Kidney glomerular epithelial cell (primary cell): Measurements from ENCODE around the gene TMEM223.
"Not testable (repeated sequence)": the region's sequence is repeated elsewhere in the genome, so short reads cannot be mapped to it uniquely, and the experiment has no call there.

Source experiments
- DNase-seq: peaks from one replicate; lab custom pipeline; 2025; lab: John Stamatoyannopoulos, UW

TMEM223 gene

DNA sequence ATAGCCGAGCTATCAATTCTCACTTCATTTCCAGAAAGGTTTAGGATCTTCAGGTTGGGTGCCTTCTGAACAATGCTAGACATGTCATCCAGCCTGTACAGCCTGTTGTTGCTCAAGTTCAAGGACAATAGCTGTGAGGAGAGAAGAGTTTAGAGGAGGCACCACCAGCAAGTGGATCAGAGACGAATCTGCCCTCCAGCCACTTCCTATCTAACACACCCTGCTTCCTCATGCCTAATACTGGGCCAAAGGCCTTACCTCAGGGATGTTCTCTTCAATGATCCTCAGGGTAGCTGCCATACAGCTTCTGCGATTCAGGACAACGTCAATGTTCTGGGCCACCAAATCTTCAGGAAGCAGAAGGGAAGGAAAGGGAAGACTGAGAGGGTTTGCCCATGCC is 9.3 kb upstream of the TMEM223 start:
- DNase-seq = no peak

DNA sequence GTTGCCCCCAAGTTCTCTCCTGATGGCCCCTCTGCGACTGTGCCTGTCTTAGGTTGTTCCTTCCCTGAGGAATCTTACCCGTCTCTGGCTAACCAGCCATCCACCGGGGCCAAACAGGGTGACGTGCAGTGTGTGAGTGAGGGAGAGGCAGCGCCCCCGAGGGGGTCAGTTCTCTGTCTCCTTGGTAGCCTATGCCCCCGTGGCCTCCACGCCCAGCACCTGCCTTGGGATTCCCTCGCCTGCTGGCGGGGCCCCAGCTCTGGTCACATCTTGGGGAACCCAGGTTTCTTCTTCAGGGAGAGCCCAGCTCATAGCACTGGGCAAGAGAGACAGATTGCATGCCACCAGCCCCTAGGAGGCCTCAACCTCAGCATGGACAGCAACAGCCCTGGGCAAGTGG is 7.7 kb upstream of the TMEM223 start:
- DNase-seq = no peak

DNA sequence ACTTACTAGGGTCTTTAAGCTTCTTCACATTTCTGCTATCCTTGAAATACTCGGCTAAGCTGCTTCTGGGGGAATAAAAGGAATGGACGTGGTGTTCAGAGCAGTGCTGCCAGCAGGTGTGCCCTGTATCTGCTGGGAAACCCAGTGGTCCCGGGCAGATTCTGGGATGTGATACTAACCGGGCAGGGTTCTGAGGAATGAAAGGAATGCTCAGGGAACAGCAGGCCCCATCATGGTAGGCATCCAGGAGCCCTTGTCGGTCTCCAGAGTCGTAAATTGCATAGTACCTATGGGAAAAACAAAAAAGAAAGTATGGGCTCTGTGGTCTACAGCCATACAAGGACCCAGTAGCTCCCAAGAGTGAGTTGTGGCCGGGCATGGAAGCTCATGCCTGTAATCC is 4.5 kb upstream of the TMEM223 start:
- DNase-seq = no peak

DNA sequence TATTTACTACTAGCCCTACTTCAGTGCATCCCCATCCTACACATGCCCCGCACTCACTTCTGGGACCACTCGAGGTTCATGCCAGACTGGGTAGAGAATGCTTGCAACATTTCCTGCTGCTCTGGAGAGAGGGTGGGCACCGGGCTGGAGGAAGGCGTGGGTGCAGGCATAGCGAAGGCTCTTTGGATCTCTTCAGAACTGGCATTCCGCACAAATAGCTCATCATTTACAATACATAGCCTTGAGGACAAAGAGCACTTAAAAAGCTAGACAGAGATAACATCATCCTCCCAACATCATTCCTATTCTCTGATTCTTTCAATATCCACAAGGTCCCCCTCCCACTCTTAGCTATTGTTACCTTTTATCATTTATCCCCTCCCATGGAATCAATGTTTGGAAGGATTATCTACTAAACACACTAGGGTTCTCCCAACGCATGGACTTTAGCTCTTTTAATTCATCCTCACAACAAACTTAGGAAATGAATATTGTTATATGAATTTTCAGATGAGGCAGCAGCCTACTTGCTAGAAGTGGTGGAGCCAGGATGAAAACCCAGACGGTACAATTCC is 2.5 kb upstream of the TMEM223 start:
- no peak for DNase-seq

DNA sequence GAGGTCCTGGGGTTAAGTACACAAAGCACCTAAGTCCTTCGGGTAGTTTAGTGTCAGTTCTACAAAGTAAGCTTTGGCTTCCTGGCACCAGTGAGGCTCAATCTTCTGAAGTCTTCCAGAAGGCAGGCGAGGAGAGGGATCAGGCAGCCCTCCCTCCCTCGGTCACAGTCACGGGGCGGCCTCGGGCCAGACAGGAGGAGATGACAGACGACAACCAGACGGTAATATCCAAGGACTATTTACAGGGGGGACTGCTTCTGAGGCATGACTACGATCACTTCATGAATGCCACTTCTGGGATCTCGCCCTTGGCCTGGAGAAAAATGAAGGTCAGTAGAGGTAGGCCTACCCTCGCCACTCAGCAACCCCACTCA is 383 bp upstream of the TMEM223 start:
- DNase-seq = no peak

DNA sequence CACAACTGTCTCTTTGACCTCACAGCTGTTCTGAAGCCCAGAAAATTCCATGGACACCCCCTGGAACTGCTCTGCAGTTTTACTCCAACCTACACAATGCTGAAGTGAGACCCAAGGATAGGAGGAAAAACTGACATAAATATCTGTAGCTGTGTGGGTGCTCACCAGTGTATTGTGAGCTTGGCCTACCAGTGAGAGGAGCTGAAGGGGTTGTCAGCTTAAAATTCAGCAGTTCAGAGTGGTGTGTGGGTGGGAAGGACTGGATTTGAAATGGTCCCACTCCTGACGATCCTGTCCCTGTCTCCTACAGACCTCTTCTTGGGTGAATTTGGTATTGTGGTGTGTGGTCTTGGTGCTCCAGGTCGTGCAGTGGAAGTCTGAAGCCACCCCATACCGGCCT is 2.2 kb downstream of the TMEM223 start:
- no peak for DNase-seq

DNA sequence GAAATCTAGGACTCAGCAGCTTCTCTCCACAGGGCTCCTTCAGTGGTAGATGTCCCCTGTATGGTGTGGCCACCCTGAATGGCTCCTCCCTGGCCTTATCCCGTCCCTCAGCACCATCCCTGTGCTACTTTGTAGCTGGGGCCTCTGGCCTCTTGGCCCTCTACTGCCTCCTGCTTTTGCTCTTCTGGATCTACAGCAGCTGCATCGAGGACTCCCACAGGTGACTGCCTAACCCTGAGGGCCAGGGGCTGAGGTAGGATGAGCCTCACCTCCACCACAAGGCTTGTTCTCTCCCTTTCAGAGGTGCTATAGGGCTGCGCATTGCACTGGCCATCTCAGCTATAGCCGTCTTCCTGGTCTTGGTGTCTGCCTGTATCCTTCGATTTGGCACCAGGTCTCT is 2.8 kb downstream of the TMEM223 start:
- DNase-seq = no peak

DNA sequence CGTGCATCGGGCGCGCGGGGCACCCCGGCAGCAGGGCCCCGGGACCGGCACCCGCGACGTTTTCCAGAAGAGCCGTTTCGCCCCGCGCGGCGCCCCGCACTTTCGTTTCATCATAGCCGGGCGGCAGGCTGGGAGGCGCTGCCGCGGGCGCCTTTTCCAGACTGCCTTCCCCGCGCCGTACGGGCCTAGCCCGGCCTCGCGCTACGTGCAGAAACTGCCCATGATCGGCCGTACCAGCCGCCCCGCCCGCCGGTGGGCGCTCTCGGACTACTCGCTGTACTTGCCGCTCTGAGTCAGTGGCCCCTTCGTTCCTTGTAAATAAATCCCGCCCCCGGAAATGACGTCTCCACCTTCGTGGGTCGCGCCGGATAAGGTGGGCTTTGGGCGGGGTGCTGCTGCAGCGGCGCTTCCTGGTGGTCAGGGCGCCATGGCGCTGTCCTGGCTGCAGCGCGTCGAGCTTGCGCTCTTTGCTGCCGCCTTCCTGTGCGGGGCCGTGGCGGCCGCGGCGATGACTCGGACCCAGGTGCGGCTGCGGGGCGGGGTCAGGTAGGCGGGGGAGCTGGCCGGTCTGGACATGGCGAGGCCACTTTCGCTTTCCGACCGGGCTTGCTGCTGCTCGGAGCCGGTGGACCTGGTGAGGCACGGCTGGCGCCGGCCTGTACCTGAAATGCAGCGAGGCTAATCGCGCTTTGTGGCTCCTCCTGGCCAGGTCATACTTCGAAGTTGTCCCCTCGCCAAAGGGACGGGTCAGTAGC is 4.6 kb downstream of the TMEM223 start, which contains the start of gene TMEM179B:
Gene TMEM179B, plus strand, starts transcription at position 398 of the 755 bp plus-strand sequence. Its CDS starts 30 bp downstream, at position 428.
- peak; percentile 85 for DNase-seq

DNA sequence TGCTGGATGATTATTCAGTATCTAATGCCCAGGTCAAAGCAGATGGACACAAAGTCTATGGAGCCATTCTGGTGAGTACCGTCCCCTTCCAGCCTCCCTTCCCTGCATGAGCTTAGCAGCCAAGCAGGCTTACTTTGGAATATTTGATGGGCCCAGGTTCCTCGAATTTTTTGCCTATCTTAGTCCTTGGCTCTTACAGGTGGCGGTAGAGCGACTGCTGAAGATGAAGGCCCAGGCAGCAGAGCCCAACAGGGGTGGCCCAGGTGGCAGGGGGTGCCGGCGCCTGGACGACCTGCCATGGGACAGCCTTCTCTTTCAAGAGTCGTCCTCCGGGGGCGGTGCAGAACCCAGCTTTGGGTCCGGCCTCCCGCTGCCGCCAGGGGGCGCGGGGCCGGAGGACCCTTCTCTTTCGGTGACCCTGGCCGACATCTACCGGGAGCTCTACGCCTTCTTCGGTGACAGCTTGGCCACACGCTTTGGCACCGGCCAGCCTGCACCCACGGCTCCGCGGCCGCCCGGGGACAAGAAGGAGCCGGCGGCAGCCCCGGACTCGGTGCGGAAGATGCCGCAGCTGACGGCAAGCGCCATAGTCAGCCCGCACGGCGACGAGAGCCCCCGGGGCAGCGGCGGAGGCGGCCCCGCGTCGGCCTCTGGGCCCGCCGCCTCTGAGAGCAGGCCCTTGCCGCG is 5.3 kb downstream of the TMEM223 start:
- DNase-seq = peak; percentile 68

DNA sequence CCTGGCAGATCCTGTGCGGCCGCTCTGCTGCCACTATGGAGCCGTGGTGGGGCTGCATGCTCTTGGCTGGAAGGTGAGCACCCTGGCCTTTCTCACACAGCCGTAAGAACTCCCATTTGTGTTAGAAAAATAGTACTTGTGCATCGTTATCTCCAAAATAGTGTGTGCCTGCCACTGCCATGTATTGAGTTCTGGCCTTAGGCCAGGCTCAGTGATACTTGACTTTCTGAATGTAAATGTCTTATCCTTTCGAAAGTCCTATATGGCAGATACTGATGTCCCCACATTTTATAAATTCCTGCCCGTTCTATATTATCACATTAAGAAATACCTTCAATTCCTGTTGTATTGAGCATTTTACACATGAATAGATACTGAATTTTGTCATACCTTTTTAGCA is 9.1 kb downstream of the TMEM223 start:
- no peak for DNase-seq

DNA sequence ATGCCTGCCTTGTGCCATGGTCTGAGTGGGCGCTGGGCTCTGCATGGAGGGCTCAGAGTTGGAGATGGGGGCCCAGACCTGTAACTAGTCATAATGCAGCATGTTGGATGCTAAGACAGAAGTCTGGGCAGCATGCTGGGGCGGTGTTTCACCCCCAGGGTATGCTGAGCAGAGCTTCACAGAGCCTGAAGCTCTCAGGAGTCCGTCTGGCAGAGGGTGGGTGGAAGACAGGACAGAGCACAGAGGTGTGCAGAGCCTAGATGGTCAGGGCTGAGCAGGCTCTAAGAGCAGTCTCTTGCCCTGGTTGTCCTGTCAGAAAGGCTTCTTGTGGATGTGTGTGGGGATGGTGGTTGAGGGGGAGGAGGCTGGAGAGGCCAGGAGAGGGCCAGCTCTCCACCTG is 13.4 kb downstream of the TMEM223 start:
- DNase-seq = no peak

DNA sequence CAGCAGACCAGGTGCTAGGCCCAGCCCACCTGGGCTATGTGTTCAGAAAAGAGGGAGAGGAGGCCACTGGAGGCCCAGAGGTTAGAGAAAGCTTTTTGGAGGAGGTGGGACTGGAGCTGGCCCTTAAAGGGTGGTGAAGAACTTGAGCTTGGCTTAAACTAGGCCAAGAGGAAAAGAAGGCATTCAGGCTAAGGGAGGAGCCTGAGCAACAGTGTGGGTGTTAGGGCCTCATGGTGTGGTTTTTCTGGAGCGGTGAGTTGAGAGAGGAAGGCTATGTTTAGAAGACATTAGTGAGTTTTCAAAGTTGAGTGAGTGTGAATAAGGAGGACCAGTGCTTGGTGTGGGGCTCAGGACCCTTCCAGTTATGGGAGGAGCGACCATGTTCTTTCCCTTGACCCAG is 14.4 kb downstream of the TMEM223 start:
- DNase-seq = no peak

DNA sequence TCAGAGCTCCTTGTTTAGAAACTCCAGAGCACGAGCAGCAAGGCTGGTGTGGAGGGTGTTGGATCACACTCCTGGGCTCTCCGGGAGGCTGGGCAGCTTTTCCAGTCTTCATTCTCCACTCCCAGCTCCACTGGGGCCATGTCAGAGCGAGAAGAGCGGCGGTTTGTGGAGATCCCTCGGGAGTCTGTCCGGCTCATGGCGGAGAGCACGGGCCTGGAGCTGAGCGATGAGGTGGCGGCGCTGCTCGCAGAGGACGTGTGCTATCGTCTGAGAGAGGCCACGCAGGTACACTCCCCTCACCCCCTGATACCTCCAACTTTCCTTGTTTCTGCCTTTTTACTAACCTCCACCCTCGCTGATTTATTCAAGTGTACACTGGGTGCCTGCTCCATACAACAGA is 16.2 kb downstream of the TMEM223 start:
- no peak for DNase-seq

DNA sequence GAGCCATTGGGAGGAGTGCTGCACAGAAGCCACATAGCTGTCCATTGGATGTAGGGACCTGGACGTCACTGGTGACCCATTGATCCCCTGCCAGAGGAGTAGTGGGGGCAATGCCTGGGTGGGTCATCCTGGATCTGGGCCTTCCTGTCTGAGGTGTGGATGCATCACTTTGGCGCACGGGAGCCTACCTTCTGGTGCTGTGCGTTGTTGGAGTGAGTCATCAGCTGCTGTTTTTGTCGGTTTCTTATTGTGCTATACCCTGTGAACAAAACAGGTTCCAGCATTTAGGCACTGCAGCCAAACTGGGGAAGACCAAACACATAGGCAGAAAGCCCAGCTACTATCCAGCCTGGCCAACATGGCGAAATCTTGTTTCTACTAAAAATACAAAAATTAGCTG is 17.4 kb downstream of the TMEM223 start:
- no peak for DNase-seq

DNA sequence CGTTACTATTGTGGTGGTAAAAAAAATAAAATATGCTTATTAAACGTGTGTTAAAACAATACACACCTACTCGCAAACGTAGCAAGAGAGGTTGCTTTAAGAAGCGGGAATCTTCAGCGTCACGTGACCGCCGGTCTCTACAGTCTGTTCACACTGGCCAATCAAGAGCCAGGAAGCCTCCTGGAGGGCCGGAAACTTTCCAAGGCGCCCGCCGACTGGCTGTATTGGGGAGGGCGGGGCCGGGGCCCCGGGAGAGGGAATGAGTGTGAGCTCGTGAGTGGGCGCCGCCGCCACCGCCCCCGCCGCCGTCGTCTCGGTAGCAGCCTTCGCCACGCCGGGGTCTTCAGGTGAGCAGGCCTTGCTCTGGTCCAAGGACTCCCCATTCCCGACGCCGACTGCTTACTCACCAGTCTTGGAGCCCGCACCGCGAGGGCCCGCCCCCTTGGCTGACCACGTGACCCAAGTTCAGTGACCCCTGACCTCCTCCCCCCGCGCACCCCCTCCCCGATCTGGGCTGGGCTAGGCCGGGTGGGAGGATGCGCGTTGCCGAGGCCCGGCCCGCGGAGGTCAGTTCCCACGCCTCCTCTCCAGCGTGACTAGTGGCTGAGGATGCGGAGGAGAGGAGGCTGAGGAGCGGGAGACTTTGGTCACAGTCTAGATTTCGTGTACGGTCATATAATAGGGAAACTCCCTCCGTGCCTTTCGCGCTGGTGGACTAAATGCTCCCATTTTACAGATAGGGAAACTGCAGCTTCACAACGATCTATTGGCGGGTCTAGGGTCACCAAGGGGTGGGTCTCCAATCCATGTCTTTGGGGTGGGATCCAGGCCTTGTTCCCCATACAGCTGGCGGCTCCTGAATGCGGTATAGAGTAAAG is 20.4 kb downstream of the TMEM223 start, which contains the start of gene TAF6L:
Gene TAF6L, plus strand, starts transcription at position 253 of the 878 bp plus-strand sequence. CDS start 4,388 bp downstream, outside the sequence.
- peak; percentile 90 for DNase-seq

DNA sequence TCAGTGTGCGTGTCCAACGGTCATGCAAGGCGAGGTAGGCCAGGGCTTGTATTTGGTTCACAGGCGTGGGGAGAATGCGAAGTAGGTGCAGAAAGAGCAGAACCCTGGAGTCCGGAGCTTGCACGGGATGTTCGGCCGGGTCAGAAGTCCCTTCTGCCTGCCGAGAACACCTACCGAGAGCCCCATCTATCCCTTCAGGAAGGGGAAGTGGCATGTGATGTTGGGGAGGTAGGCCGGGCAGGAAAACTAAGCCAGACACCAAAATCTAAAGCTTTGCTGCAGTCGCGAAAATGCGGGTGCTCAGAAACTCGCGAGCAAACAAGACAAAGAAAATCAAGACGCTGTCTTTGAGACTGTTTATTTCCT is 21.0 kb downstream of the TMEM223 start:
- DNase-seq = peak; percentile 60

DNA sequence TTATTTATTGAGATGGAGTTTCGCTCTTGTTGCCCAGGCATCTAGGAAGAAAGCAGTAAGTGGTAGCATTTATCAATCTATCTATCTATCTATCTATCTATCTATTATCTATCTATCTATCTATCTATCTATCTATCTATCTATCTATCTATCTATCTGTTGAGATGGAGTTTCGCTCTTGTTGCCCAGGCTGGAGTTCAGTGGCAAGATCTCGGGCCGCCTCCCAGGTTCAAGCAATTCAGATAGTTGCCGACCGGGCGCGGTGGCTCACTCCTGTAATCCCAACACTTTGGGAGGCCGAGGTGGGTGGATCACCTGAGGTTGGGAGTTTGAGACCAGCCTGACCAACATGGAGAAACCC is 31.0 kb downstream of the TMEM223 start:
- not testable (repeated sequence) for DNase-seq

DNA sequence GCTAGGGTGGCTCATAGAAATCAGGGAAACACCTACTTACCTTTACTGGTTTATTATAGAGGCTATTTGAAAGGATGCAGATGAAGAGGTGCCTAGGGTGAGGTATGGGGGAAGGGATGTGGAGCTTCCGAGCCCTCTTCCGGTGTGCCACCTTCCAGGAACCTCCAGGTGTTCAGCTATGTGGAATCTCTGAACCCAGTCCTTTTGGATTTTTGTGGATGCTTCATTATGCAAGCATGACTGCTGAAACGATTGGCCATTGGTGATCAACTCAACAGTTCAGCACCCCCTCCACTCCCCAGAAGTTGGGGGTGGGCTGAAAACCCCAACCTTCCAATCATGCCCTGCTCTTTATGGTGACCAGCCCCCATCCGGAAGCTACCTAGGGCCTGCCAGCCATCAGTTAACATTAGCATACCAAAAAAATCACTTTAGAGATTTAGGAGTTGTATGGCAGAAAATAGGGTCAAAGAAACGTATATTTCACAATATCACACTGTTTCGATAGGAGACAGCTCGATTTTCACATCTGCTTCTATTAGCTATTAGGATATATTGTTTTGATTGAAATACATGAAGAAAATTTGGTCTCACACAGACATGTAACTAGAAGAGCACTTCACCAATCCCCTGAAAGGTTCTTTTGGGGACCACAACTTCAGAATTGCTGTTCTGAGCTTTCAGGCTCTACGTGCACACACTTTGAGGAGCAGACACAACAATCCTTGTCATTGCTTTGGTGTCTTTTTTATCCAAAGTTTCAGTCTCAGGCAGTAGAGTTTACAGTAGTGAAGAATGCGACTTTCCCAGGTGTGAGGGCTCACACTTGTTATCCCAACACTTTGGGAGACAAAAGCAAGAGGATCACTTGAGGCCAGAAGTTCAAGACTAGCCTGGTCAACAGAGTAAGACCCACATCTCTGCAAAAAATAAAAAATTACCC is 33.7 kb downstream of the TMEM223 start:
- DNase-seq = no peak

DNA sequence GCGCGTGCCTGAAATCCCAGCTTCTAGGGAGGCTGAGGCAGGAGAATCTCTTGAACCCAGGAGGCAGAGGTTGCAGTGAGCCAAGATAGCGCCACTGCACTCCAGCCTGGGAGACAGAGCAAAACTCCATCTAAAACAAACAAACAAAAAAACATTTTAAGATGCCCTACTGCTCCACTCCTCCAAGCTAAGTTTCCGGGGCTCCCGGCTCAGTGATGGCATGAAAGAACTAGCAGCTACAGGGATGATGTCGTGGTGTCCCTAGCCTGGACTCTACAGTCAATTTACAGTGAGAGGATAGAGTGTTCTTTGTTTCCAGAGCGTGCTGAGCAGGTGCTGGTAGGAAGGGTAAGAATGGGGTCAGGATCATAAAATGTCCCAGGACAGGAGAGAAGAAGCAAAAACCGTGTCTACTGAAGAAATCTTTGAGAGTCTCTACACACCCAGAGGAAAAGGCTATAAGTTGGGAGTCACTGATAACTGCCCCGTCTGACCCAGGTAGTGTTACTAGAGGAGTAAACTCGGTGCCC is 36.7 kb downstream of the TMEM223 start:
- DNase-seq = no peak

DNA sequence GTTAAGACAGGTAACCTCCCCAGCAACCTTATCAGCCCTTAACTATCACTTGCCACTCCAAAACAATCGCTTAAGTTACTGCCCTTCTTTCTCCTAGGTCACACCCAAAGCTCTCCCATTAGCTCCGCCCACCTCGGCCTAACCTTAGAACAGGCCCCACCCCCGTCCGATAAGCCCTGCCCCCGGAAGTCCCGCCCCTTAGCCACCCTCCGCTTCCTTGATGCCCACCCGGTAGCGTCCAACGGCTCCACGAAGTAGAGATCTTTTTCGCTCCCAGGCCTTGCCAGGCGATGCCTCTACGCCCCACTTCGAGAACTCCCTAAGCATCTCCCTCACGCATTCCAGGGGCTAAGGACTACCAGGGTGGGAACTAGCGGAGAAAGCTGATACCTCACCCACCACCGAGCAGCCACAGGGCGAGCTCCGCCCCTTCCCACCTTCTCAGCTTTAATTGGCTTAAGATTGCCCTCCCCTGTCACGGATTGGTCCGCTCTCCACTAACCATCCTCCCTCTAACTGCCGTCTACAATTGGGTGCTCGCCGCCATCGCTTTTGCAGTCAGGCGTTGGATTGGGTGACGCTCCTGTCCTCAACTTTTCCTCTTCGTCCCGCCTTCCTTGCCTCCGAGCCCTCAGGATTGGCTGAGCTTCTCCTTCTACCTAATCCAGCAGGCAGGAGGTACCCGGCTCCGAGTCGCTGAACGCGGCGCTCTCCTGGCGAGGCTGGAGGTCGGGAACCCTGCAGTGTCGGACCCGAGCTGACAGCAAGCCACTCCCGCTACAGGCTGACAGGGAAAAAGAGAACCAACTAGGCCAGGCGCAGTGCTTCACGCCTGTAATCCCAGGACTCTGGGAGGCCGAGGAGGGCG is 37.8 kb downstream of the TMEM223 start, which contains the start of gene ZBTB3:
Gene ZBTB3, minus strand, starts transcription at position 425 of the 868 bp plus-strand sequence. CDS start 496 bp downstream, outside the sequence.
- peak; percentile 99 for DNase-seq
